GM23338 (cell line): Measurements from ENCODE around the gene TPM2. TPM values are rescaled to one million over a fixed set of nuclear protein-coding genes. Genes with fewer than 3 reads are reported as not detected.

Source experiments
- ATAC-seq: fragments of 200-7000 bp; cut with Tn5 transposase; 3 replicates; pipeline ENCODE4 v1.9.1; 2020
- DNase-seq: peaks from one replicate; pipeline ENCODE4 v3.0.0-alpha.2; 2015; ENCODE audit warnings: low spot score
- H2AFZ ChIP-seq: fragments of 200-600 bp; sonication (generic); 2 replicates; pipeline ENCODE4 v1.8.0; 2016; ENCODE audit warnings: antibody characterized with exemption, mild to moderate bottlenecking, moderate library complexity
- H3F3A ChIP-seq: fragments of 200-600 bp; sonication (generic); replicated peaks from 2 replicates; pipeline ENCODE4 v1.8.0; 2017; ENCODE audit warnings: antibody characterized with exemption, mixed run types, low read depth
- H3K27ac ChIP-seq: fragments of 200-600 bp; sonication (generic); 2 replicates; pipeline ENCODE4 v1.6.1; 2016; ENCODE audit warnings: low read depth
- H3K27me3 ChIP-seq: fragments of 200-600 bp; sonication (generic); 2 replicates; pipeline ENCODE4 v1.8.0; 2016; ENCODE audit warnings: mild to moderate bottlenecking, mixed run types, moderate library complexity; ENCODE audit not compliant: insufficient read depth
- H3K36me3 ChIP-seq: fragments of 200-600 bp; sonication (generic); 2 replicates; pipeline ENCODE4 v1.8.0; 2016; ENCODE audit warnings: mild to moderate bottlenecking; ENCODE audit not compliant: insufficient read depth
- H3K4me1 ChIP-seq: fragments of 200-600 bp; sonication (generic); 2 replicates; pipeline ENCODE4 v1.8.0; 2016; ENCODE audit warnings: mild to moderate bottlenecking, moderate library complexity; ENCODE audit not compliant: insufficient read depth
- H3K4me2 ChIP-seq: fragments of 200-600 bp; sonication (generic); 2 replicates; pipeline ENCODE4 v1.7.1; 2017; ENCODE audit warnings: mixed run types
- H3K4me3 ChIP-seq: fragments of 200-600 bp; sonication (generic); 2 replicates; pipeline ENCODE4 v1.6.1; 2016; ENCODE audit warnings: mixed run types
- H3K79me2 ChIP-seq: fragments of 200-600 bp; sonication (generic); replicated peaks from 2 replicates; pipeline ENCODE4 v1.8.0; 2017; ENCODE audit warnings: mild to moderate bottlenecking; ENCODE audit not compliant: insufficient read depth
- H3K9me2 ChIP-seq: fragments of 200-600 bp; sonication (generic); 2 replicates; pipeline ENCODE4 v1.8.0; 2017; ENCODE audit not compliant: insufficient read depth
- H4K20me1 ChIP-seq: fragments of 200-600 bp; sonication (generic); replicated peaks from 2 replicates; pipeline ENCODE4 v1.8.0; 2017; ENCODE audit warnings: mild to moderate bottlenecking; ENCODE audit not compliant: insufficient read depth
- H3K27ac Mint-ChIP-seq: 2 replicates; pipeline ENCODE4 v1.8.0; 2020; ENCODE audit warnings: inconsistent platforms, mild to moderate bottlenecking, moderate library complexity, mixed read lengths
- H3K27me3 Mint-ChIP-seq: 3 replicates; pipeline ENCODE4 v1.8.0; 2022; ENCODE audit warnings: low read depth, mild to moderate bottlenecking, moderate library complexity, mixed read lengths, inconsistent platforms; ENCODE audit not compliant: insufficient read depth, poor library complexity
- H3K36me3 Mint-ChIP-seq: 3 replicates; pipeline ENCODE4 v1.8.0; 2021; ENCODE audit warnings: low read depth, mild to moderate bottlenecking, inconsistent platforms, moderate library complexity, mixed read lengths
- H3K4me1 Mint-ChIP-seq: 3 replicates; pipeline ENCODE4 v1.8.0; 2020; ENCODE audit warnings: mild to moderate bottlenecking, inconsistent platforms, mixed read lengths
- H3K4me3 Mint-ChIP-seq: 3 replicates; pipeline ENCODE4 v1.8.0; 2021; ENCODE audit warnings: moderate library complexity, mild to moderate bottlenecking, inconsistent platforms, mixed read lengths
- H3K9me3 Mint-ChIP-seq: 3 replicates; pipeline ENCODE4 v1.8.0; 2020; ENCODE audit warnings: moderate library complexity, mild to moderate bottlenecking, inconsistent platforms, mixed read lengths
- ETS1 ChIP-seq: IDR thresholded peaks from 2 replicates; pipeline ENCODE4 v1.6.1; 2016; ENCODE audit warnings: antibody characterized with exemption
- EZH2 ChIP-seq: fragments of 200-600 bp; sonication (generic); IDR thresholded peaks from one replicate; pipeline ENCODE4 v1.8.0; 2017; ENCODE audit warnings: antibody characterized with exemption, mild to moderate bottlenecking, low read depth; ENCODE audit not compliant: unreplicated experiment
- EZH2phosphoT487 ChIP-seq: fragments of 200-600 bp; sonication (generic); IDR thresholded peaks from one replicate; pipeline ENCODE4 v1.8.1; 2018; ENCODE audit warnings: antibody characterized with exemption; ENCODE audit not compliant: unreplicated experiment
- POLR2AphosphoS5 ChIP-seq: IDR thresholded peaks from 2 replicates; pipeline ENCODE4 v1.6.1; 2016; ENCODE audit warnings: antibody characterized with exemption, low read depth
- ZNF114 ChIP-seq: fragments of 250-450 bp; sonication (Bioruptor Pico); IDR thresholded peaks from 2 replicates; pipeline ENCODE4 v1.5.0; 2020; ENCODE audit warnings: mild to moderate bottlenecking, moderate library complexity
- ZNF331 ChIP-seq: fragments of 250-450 bp; sonication (Bioruptor Pico); IDR thresholded peaks from 2 replicates; pipeline ENCODE4 v1.5.0; 2020; ENCODE audit warnings: low read depth, mild to moderate bottlenecking, moderate library complexity
- ZNF462 ChIP-seq: fragments of 250-450 bp; sonication (Bioruptor Pico); IDR thresholded peaks from 2 replicates; pipeline ENCODE4 v1.5.0; 2020; ENCODE audit warnings: mild to moderate bottlenecking, moderate library complexity
- polyA plus RNA-seq: library from polyadenylated mRNA; unstranded; fragments of >200 nt; fragmentation: Nextera tagmentation; extraction: Ambion mirVana; gene quantifications from 2 replicates; pipeline ENCODE4 v1.2.1, GENCODE V29; 2016
- total RNA-seq: library from RNA; depleted of rRNA; stranded (reverse); fragments of >200 nt; shearing (Covaris generic); gene quantifications from 2 replicates; pipeline ENCODE4 v1.2.3, GENCODE V29; 2014
- TF ChIP-seq, protein P1 (sequence below), 2 experiments: fragments of 200-600 bp in 1 of 2; sonication (generic) in 1 of 2; conservative IDR thresholded peaks; 2 replicates each; pipeline versions ENCODE4 v1.5.1 to v1.6.1; 2016 to 2017; ENCODE audit warnings: antibody characterized with exemption in 2 of 2, low read depth in 2 of 2, mild to moderate bottlenecking in 2 of 2, moderate library complexity in 1 of 2

The TPM2 gene
- total and polyA plus RNA-seq, 2 experiments from 2014 or later = 116 to 488 TPM

DNA sequence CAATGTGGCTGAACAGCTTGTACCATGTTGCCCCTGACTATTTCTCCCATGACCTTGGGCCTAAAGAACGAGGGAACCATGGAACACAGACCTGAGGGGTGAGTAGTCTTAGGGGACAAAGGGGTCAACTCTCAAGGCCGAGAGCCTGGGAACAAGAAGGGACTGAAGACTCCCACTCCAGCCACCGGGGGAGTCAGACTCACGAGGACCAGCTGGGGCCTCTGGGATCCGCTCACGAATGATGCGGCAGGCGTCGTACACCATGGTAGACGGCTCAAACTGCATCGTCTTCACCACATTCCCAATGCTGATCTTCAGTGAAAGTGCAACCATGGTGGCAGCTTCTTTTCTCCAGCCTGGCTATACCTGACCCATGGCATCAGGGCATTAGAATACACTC, 35.6 kb upstream of the TPM2 start:
- no peaks in the 10 kb centered on the region; the same call in 1 of the 3 replicates for H3K4me1 Mint-ChIP-seq
- H2AFZ ChIP-seq = no peak overlapping the region
- H3K4me3 Mint-ChIP-seq = no peak overlapping the region
- peaks cover 32% of the 10 kb centered on the region for H3K4me1 ChIP-seq
- no peaks in the 10 kb centered on the region for H3K9me2 ChIP-seq
- no peak overlapping the region for H3K4me3 ChIP-seq
- peaks cover 31% of the 10 kb centered on the region for H3K79me2 ChIP-seq
- peaks cover 4% of the 10 kb centered on the region; the same call in 1 of the 2 replicates for H4K20me1 ChIP-seq
- ATAC-seq = no peak
- no peak overlapping the region for H3K27ac Mint-ChIP-seq
- no peaks in the 10 kb centered on the region; the same call in 2 of the 3 replicates for H3K9me3 Mint-ChIP-seq
- no peaks in the 10 kb centered on the region for H3K27me3 ChIP-seq
- H3K36me3 Mint-ChIP-seq = peaks cover 49% of the 10 kb centered on the region
- peak; percentile 55 for DNase-seq
- H3K27me3 Mint-ChIP-seq = peaks cover 2% of the 10 kb centered on the region
- peaks cover 24% of the 10 kb centered on the region for H3K36me3 ChIP-seq
- no peak overlapping the region for H3K4me2 ChIP-seq
- TF ChIP-seq, protein P1, sequence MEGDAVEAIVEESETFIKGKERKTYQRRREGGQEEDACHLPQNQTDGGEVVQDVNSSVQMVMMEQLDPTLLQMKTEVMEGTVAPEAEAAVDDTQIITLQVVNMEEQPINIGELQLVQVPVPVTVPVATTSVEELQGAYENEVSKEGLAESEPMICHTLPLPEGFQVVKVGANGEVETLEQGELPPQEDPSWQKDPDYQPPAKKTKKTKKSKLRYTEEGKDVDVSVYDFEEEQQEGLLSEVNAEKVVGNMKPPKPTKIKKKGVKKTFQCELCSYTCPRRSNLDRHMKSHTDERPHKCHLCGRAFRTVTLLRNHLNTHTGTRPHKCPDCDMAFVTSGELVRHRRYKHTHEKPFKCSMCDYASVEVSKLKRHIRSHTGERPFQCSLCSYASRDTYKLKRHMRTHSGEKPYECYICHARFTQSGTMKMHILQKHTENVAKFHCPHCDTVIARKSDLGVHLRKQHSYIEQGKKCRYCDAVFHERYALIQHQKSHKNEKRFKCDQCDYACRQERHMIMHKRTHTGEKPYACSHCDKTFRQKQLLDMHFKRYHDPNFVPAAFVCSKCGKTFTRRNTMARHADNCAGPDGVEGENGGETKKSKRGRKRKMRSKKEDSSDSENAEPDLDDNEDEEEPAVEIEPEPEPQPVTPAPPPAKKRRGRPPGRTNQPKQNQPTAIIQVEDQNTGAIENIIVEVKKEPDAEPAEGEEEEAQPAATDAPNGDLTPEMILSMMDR (conservative IDR thresholded peaks at IDR 0.05; ENCODE audit: low read depth in 2 of 2) = peak in 1 of 2 experiments; percentile 4; a peak in 1 of 4 replicates
- no peak for TF ChIP-seq ZNF331 (CRISPR knock-in tag)
- H3K27ac ChIP-seq = no peak overlapping the region
- H3F3A ChIP-seq = no peaks in the 10 kb centered on the region

DNA sequence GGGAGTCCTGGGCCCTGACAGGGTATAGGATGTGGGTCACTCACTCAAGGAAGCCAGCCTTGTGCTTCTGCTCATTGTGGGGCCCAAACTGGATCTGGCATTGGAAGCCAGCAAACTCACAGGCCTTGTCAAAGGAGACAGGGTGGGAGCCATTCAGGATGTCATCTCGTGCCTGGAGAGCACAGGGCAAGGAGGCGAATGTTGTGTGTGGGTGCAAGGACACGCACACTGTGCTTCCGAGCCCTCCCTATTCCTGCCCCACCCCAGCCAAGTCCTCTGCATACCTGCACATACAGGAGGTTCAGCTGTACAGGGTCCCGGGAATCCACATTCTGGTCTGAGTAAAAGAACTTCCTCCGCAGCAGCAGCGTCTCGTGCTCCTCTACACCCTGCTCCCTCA, 34.2 kb upstream of the TPM2 start:
- Mint-ChIP-seq H3K27ac (no peak overlapping the region), H3K27me3 (no peaks in the 10 kb centered on the region), H3K36me3 (peaks cover 63% of the 10 kb centered on the region), H3K4me1 (no peaks in the 10 kb centered on the region; the same call in 1 of the 3 replicates), H3K4me3 (no peak overlapping the region), H3K9me3 (no peaks in the 10 kb centered on the region; the same call in 2 of the 3 replicates)
- Histone ChIP-seq H3K36me3 (peaks cover 31% of the 10 kb centered on the region), H2AFZ (no peak overlapping the region), H4K20me1 (peaks cover under 1% of the 10 kb centered on the region; the same call in 1 of the 2 replicates), H3F3A (no peaks in the 10 kb centered on the region), H3K79me2 (peaks cover 20% of the 10 kb centered on the region), H3K9me2 (no peaks in the 10 kb centered on the region), H3K4me2 (no peak overlapping the region), H3K4me1 (peaks cover 21% of the 10 kb centered on the region), H3K4me3 (no peak overlapping the region), H3K27ac (no peak overlapping the region), H3K27me3 (no peaks in the 10 kb centered on the region)
- DNase-seq = no peak
- no peak for ATAC-seq
- TF ChIP-seq ZNF331 (CRISPR knock-in tag) = no peak
- TF ChIP-seq ETS1 = no peak
- no peak for TF ChIP-seq EZH2
- TF ChIP-seq POLR2AphosphoS5 = no peak
- TF ChIP-seq ZNF462 (CRISPR knock-in tag) = no peak
- TF ChIP-seq ZNF114 = no peak
- TF ChIP-seq, protein P1 (conservative IDR thresholded peaks at IDR 0.05; ENCODE audit: low read depth in 2 of 2) = no peak
- TF ChIP-seq EZH2phosphoT487 = no peak
